HG03039 (cell line): ENCODE measurements around the gene SSC4D.
"Not testable (repeated sequence)": the region's sequence is repeated elsewhere in the genome, so short reads cannot be mapped to it uniquely, and the experiment has no call there.

ENCODE experiments used
- ATAC-seq: cut with Tn5 transposase; IDR thresholded peaks from one replicate; pipeline ENCODE4 v1.9.1; 2021; ENCODE audit warnings: mild to moderate bottlenecking, moderate library complexity; ENCODE audit not compliant: unreplicated experiment

SSC4D gene

DNA sequence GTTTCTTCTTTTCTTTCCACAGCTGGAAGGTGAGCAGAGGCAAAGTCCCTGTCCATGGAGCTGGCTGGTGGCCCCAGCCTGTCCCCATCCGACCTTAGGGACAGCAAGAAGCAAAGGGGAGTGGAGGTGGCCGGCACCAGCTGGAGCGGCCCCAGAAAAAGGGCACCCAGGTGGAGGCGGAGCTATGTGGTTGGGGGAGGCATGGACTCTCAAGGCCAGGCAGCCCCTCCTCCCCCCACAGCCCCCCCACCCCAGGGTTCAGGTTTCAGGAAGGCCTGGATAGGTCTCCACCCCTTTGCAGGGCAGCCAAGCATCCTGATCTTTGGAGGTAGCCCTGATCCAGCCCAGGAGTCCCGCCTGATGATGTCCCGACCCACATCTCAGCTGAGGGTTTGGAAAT lies at the start of gene SSC4D:
Gene SSC4D (minus strand): TSS at position 161 of the 400 bp plus-strand sequence. CDS start 5,258 bp downstream, outside the sequence.
- ATAC-seq: no peak

DNA sequence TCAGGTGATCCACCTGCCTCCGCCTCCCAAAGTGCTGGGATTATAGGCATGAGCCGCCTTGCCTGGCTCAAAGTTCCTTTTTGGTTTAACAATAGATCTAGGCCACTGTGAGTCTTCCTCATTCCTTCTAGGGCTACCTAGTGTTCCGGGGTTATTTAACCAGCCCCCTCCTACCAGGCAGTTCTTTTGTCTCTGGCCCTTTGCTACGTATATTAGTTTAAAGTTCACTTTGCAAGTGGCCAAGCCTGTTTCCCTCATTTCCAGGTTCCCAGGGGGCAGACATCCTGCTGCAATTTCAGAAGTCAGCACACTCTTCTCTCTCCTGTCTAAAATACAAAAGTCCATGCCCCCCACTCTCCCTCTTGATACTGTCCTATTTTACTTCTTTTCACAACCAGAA lies 49.0 kb upstream of the SSC4D start:
- ATAC-seq: not testable (repeated sequence)

DNA sequence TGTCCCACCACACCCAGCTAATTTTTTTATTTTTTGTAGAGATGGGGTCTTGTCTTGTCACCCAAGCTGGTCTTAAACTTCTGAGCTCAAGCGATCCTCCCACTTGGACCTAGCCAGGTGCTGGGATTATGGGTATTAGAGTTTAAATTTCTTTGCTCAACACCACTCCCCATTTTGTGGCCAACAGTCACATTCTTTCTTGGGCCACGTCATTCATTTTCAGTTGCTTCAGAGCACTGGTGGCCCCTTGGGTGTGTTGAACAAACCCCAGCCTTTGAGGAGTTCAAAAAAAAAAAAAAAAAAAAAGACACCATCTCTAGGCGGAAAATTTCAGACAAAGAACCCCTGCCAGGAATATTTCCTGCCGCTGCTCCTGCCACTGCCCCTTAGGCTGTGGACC lies 47.5 kb upstream of the SSC4D start:
- not testable (repeated sequence) for ATAC-seq

DNA sequence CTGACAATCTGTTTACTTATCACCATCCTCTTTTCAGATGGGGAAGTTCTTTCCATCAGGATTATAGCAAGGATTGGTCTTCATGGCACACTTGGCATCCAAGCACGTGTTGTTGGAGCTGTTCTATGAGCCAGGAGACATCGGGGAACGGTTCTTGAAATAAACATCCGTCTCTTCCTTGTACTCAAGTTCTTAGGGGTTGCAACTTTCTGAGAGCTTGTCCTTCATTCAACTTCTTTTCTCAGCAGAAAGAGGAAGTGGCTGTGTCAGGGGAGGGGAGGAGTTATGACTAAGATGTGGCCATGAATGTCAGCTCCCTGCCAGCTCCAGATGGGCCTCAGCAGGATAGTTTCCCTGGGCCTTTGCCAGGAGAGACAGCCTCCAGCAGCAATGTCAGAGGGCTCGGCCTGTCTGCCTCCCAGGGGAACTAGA lies 36.1 kb upstream of the SSC4D start:
- ATAC-seq: peak; percentile 86

DNA sequence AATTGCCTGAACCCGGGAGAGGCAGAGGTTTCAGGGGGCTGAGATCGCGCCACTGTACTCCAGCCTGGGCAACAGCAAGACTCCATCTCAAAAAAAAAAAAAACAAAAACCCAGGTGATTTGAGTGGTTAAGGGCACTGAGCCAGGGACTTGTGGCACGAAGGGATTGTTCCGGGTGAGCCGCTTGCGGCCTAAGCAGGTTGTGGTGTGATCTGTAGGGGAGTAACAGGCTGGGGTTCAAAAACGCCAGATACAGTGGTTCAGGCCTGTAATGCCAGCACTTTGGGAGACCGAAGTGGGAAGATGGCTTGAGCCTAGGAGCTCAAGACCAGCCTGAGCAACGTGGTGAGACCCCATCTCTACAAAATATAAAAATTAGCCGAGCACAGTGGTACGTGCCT lies 34.3 kb upstream of the SSC4D start:
- not testable (repeated sequence) for ATAC-seq

DNA sequence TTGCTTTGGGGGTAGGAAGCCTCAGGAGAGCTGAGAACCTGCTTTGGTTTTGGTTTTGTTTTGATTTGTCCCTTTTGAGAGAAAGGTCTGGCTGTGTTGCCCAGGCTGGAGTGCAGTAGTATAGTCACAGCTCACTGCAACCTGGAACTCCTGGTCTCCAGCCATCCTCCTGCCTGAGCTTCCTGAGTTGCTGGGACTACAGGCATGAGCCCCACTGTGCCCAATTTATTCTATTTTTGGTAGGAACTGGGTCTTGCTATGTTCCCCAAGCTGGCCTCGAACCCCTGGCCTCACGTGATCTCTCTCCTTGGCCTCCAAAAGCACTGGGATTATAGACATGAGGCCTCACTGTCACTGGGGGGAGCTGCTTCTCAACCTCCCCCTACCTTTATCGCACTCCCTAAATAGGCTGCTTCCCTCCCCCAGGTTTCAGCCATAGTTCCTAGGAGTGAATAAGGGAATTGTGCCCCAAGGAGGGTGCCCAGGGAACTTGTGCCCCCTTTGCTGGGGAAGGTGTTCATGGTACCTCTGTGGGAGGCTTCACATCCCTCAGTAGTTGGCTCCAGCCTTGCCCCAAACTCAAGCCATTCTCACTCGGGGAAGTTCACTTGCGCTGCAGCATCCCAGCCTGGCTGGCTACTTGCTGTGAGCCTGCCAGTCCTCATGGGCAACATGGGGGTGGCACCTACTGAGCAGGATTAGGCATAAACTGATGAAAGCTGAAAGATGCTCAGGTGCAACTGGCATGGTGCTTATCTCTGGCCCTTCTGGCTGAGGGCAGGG lies 33.4 kb upstream of the SSC4D start:
- ATAC-seq: not testable (repeated sequence)

DNA sequence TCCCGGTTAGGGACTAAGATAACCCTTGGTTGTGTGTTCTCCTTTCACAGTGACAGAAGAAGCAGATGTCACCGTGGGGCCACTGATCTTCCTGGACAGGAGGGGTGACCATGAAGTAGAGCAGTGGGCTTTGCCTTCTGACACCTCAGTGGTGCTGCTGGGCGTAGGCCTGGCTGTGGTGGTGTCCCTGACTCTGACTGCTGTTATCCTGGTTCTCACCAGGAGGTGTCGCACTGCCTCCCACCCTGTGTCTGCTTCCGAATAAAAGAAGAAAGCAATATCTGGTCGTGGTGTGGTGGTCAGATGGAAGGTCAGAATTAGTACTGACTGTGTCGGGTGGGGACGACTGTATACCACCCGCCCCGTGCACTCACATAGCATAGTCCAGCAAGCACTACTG lies 32.3 kb upstream of the SSC4D start:
- not testable (repeated sequence) for ATAC-seq

DNA sequence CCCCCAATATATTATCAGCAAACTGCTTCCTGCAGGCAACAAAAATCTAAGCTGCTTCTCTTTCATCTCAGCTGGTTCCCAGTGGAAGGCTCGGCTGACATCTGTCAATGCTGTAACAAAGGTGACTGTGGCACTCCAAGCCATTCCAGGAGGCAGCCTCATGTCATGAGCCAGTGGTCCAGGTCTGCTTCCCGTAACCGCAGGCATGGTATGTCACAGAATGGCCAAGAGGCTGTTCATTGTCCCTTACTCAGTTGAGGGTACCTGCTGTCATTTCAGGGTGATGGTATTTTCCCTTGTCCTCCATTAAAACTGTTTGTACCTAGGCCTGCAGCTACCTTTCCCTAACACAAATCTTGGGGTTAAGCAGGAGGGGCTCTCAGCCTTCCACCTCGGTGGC lies 30.9 kb upstream of the SSC4D start:
- ATAC-seq: not testable (repeated sequence)

DNA sequence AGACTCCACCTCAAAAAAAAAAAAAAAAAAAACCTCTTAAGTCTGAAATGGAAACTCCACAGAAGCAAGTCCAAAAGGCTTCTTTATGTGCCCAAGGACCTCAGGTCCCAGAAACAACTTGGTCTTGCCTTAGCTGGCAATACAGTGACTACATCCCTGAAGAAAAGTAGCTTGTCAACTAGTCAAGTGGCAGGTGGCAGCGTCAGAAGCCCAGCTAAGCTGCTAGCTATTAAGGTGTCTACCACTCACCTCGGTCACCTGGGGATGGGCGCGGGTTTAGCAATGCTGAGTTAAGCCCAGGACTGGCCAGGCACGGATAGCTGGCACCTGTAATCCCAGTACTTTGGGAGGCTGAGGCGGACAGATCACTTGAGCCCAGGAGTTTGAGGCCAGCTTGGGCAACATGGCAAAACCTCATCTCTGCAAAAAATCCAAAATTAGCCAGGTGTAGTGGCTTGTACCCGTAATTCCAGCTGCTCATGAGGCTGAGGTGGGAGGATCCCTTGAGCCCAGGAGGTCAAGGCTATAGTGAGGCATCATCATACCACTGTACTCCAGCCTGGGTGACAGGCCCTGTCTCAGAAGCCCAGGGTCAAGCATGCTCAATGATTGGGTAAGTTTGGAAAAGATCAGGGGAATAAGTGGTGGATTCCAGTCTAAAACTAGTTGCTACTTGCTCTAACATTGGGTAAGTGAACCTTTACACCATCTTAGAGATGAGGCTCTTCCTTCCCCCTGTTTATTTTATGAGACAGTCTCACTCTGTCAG lies 29.8 kb upstream of the SSC4D start:
- not testable (repeated sequence) for ATAC-seq

DNA sequence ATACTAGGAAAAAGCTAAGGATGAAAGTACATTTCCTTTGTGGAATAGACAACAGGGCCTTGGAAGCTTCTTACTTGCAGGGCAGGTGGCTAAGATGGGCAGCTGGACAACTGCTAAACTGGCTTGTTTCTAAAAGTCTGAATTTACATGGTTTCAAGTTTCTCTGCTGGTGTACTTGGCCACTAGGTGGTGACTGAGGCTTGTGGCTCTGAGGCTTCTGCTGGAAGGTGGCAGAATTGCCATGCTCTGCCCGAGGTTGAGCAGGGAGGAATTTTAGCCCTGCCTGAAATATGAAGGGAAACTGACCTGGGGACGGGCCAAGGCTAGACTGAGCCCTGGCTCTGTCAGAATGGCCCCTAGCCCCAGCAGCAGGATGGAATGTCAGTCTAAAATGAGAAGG lies 28.4 kb upstream of the SSC4D start:
- peak; percentile 58 for ATAC-seq

DNA sequence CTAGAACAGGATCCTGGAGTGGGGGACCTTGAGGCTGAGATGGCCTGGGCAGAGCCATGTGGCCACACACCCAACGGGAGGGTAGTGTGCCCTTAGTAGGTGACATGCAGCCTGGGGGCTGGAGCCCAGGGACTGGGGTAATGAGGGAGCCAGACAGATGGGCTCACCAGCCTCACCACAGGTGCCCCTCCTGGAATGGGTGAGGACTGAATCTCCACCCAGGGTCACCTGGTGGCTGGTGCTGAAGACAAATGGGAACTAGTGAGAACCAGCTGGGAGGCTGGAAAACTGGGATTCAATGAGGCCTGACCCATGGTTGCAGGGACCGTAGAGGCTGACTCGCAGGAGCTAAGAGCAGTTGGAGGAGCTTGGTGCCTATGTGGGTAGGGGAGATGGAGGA lies 21.3 kb upstream of the SSC4D start:
- no peak for ATAC-seq

DNA sequence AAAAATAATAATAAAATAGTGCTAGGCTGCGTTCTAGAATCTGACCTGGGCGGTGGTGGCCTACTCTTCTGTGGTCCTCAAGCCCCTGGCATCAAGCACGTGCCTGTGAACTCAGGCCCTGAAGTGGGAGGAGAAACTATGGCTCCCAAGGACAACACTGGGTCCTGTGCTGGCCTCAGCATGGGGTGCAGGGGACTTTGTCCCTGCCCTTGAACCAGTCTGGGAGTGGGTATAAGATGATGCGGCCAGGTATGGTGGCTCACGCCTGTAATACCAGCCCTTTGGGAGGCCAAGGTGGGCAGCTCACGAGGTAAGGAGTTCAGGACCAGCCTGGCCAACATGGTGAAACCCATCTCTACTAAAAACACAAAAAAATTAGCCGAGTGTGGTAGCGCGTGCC lies 20.7 kb upstream of the SSC4D start:
- ATAC-seq: no peak

DNA sequence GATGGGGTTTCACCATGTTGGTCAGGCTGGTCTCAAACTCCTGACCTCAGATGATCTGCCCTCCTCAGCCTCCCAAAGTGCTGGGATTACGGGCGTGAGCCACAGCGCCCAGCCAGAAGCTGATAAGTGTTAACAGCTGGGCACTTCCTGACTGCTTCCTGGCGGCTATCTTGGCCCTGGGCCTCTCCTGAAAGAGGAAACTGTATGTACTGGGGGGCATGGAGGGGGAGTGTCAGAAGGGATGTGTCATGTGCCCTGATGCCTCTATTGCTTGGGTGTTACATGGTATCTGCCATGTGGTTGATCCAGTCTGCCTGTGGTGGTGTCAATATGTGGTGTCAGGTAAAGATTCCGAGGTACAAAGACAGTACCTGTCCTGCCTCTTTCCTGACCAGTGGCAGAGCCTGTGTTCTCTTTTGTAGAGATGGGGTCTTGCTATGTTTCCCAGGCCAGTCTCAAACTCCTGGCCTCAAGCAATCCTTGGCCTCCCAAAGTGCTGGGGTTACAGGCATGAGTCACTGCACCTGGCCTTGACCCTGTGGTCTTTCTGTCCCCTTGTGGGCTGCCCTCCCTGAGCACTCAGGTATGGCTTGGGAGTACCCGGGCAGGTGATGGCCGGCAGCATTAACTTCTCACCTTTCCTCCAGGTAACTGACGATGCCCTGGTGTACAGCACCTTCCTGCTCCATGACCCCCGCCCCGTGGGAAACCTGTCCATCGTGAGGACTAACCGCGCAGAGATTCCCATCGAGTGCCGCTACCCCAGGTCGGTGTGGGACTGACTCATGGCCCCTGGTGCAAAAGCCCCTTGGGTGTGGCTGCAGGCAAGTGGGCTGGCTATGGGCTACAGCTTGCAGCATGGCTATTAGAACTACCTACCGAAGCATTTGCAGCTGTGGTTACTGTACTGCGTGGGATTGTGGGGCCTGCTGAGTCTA lies 19.6 kb upstream of the SSC4D start:
- ATAC-seq: no peak

DNA sequence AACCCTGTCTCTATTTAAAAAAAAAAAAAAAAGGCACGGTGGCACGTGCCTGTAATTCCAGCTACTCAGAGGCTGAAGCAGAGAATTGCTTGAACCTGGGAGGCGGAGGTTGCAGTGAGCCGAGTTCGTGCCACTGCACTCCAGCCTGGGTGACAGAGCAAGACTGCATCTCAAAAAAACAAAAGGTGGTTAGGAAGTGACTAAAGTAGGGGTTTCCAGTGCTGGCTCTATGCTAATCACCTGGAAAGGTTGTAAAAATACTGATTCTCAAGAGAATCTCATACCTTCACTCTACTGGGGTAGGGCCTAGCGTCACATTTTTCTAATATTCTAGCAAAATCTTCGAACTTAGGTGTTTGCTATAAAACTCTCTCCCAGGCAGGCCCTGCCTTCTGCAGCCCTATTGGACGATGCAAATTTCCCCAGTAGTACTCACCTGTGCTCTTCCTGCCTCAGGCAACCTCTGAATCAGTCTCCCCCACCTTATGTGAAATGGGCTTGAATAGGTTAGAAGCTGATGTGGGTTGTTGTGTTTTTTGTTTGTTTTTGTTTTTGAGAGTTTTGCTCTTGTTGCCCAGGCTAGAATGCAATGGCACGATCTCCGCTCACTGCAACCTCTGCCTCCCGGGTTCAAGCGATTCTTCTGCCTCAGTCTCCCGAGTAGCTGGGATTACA lies 18.8 kb upstream of the SSC4D start:
- ATAC-seq: no peak

DNA sequence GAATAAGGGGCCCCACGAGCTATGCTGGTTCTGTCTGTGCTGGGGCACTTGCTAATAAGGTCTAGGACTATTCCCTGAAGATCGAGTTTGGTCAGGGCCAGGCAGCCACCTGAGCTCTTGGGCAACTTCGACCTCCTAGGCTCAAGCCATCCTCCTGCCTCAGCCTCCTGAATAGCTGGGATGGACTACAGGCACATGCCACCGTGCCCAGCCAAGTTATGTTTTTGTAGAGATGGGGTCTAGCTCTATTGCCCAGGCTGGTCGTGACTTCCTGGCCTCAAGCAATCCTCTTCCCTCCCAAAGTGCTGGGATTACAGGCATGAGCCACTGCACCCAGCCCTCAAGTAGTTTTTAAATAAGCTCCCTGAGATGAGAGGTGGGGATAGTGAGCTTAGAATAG lies 18.1 kb upstream of the SSC4D start:
- no peak for ATAC-seq

DNA sequence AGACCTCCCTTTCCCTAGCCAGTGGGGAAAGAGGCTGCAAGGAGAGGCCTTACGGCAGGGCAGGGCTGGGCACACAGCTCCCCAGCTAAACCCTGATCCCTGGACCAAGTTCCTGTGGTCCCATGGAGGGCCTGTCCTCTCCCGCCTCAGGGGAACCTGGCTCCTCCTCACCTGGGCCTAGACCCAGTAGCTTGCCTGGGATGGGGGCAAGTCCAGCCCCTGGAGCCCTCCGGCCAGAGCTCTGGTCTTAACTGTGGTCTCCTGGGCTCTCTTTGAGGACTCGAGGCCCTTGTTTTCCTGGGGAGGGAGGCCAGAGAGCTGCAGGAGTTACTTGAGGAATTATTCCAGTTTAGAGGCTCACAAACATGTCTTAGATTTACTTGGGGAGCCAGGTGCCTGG lies 16.7 kb upstream of the SSC4D start:
- ATAC-seq: no peak

DNA sequence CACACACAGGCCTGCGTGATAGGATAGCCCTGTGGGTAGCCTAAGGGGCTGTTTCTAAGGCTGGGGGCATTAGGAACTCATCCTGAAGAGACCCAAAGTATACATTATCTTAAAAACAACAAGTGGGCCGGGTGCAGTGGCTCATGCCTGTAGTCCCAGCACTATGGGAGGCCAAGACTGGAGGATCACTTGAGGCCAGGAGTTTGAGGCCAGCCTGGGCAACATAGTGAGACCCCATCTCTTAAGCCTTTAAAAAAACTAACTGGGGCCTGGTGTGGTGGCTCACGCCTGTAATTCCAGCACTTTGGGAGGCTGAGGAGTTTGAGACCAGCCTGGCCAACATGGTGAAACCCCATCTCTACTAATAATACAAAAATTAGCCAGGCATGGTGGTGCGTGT lies 16.1 kb upstream of the SSC4D start:
- not testable (repeated sequence) for ATAC-seq

DNA sequence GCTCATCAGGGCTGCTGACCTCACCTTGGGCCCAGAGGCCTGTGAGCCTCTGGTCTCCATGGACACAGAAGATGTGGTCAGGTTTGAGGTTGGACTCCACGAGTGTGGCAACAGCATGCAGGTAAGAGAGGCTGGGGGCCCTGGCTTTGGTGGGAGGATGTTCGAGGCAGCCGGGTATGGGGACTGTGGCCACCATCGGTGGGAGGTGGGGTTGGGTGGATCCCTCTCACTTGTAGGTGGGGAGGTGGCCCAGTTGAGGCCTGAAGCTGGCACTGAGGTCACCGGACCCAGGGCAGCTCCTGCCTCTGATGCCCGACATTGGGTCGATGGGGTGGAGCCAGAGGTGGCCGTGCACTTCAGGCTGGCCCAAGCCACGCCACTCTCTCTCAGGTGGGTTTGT lies 15.7 kb upstream of the SSC4D start:
- ATAC-seq: no peak

DNA sequence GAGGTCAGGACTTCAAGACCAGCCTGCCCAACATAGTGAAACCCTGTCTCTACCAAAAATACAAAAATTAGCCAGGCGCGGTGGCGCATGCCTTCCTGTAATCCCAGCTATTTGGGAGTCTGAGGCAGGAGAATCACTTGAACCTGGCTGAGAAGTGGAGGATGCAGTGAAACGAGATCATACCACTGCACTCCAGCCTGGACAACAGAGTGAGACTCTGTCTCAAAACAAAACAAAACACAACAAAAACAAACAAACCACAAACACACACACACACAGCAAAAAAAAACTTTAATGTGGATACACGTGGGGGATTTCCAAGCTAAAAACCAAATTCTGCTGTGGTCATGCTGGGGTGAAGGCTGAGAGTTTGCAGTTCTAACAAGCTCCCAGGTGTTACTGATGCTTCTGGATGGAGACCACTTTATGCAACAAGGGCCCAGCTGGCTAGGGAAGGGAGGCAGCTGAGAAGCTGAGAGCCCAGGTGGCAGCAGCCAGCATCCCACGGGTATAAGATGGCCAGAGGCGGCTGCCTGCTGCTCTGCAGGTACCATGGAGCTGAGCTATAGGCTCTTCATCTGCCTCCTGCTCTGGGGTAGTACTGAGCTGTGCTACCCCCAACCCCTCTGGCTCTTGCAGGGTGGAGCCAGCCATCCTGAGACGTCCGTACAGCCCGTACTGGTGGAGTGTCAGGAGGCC lies 15.1 kb upstream of the SSC4D start, which contains the start of gene ZP3:
Gene ZP3 (plus strand): TSS at position 538 of the 699 bp plus-strand sequence. CDS start 15 bp downstream, at position 553.
- ATAC-seq: peak; percentile 63
